Thoracic aorta (tissue), 2 donors: ENCODE results near the gene GALP. TPM values are rescaled to one million over a fixed set of nuclear protein-coding genes. Genes with fewer than 3 reads are reported as not detected.
"Not testable (repeated sequence)": the region's sequence is repeated elsewhere in the genome, so short reads cannot be mapped to it uniquely, and the experiment has no call there.

ENCODE experiments used
- ATAC-seq: fragments of 150-250 bp; one replicate; pipeline ENCODE4 v1.8.0; 2017; ENCODE audit warnings: low read depth; ENCODE audit not compliant: insufficient number of reproducible peaks, low FRiP score
- DNase-seq: peaks from one replicate; pipeline ENCODE4 v3.0.0-alpha.2; 2020; ENCODE audit warnings: low spot score
- H3K27ac ChIP-seq, 2 donors: fragments of 200-600 bp; sonication (generic); 1 replicate in 1 of 2; 2 replicates in 1 of 2; pipeline ENCODE4 v1.5.1; 2016; ENCODE audit warnings: mild to moderate bottlenecking in 2 of 2, moderate library complexity in 2 of 2
- H3K27me3 ChIP-seq: fragments of 200-600 bp; sonication (generic); replicated peaks from 2 replicates; pipeline ENCODE4 v1.6.0; 2016; ENCODE audit warnings: mild to moderate bottlenecking; ENCODE audit not compliant: insufficient read depth
- H3K36me3 ChIP-seq: fragments of 200-600 bp; sonication (generic); one replicate; pipeline ENCODE4 v1.5.1; 2016
- H3K4me1 ChIP-seq, 2 donors: fragments of 200-600 bp; sonication (generic); 1 replicate in 1 of 2; 2 replicates in 1 of 2; pipeline versions ENCODE4 v1.5.1 to v1.6.0; 2016; ENCODE audit warnings: low read depth in 2 of 2, mild to moderate bottlenecking in 1 of 2; ENCODE audit not compliant: control insufficient read depth in 1 of 2
- H3K4me3 ChIP-seq: fragments of 200-600 bp; sonication (generic); 2 replicates; pipeline ENCODE4 v1.5.1; 2016; ENCODE audit warnings: mild to moderate bottlenecking
- H3K9me3 ChIP-seq: fragments of 200-600 bp; sonication (generic); 2 replicates; pipeline ENCODE4 v1.5.1; 2016
- CTCF ChIP-seq: fragments of 200-600 bp; sonication (generic); IDR thresholded peaks from one replicate; pipeline ENCODE4 v1.5.1; 2019; ENCODE audit warnings: antibody characterized with exemption
- total RNA-seq, 2 donors: library from RNA; depleted of rRNA; stranded (reverse); fragments of >200 nt; gene quantifications; one replicate each; pipeline versions ENCODE4 v1.1.0 to v1.2.3, GENCODE V29; 2016

Gene GALP
- total RNA-seq, 2 donors from 2014 or later = not detected

- ATAC-seq = no peak
- H3K4me3 ChIP-seq = no peak within 1 kb of the TSS
- H3K4me1 ChIP-seq = no peaks in the 10 kb centered on the region
- TF ChIP-seq CTCF = no peak
- no peaks in the 10 kb centered on the region for H3K36me3 ChIP-seq
- H3K27me3 ChIP-seq = no peaks in the 10 kb centered on the region
- no peaks in the 10 kb centered on the region for H3K9me3 ChIP-seq
- no peak for DNase-seq
- H3K27ac ChIP-seq = no peak within 1 kb of the TSS
Measured at GRCh38 chr19:56201973-56202372, 26.2 kb downstream of the GALP start, which contains the start of gene ZSCAN5C. Gene ZSCAN5C, plus strand, starts transcription at chr19:56202273. Its CDS starts 3,641 bp downstream, at chr19:56205914.

- H3K27ac ChIP-seq, H3K36me3 ChIP-seq, H3K27me3 ChIP-seq, DNase-seq, H3K9me3 ChIP-seq, ATAC-seq, H3K4me3 ChIP-seq, H3K4me1 ChIP-seq: not testable (repeated sequence)
Measured at GRCh38 chr19:56207581-56207980, 31.8 kb downstream of the GALP start.

GRCh38 chr19:56209091-56209490 is 33.3 kb downstream of the GALP start:
- H3K4me1 ChIP-seq = no peaks in the 10 kb centered on the region
- H3K4me3 ChIP-seq = no peak overlapping the region
- H3K27ac ChIP-seq = no peak overlapping the region
- ATAC-seq (no peak), DNase-seq (no peak)
- H3K27me3 ChIP-seq = no peaks in the 10 kb centered on the region
- no peaks in the 10 kb centered on the region for H3K36me3 ChIP-seq
- no peak for TF ChIP-seq CTCF
- H3K9me3 ChIP-seq = no peaks in the 10 kb centered on the region

- not testable (repeated sequence) for H3K27ac ChIP-seq, ATAC-seq, DNase-seq
Measured at GRCh38 chr19:56210036-56210435, 34.2 kb downstream of the GALP start.

GRCh38 chr19:56211718-56212117 is 35.9 kb downstream of the GALP start:
- H3K36me3 ChIP-seq = no peaks in the 10 kb centered on the region
- no peaks in the 10 kb centered on the region for H3K9me3 ChIP-seq
- DNase-seq (no peak), ATAC-seq (no peak)
- no peaks in the 10 kb centered on the region for H3K4me1 ChIP-seq
- no peaks in the 10 kb centered on the region for H3K27me3 ChIP-seq
- H3K4me3 ChIP-seq = no peak overlapping the region
- no peak overlapping the region for H3K27ac ChIP-seq
- no peak for TF ChIP-seq CTCF

More at GRCh38 chr19:56210036-56210435, 34.2 kb downstream of the GALP start:
- H3K4me1 ChIP-seq, H3K9me3 ChIP-seq, H3K36me3 ChIP-seq, H3K4me3 ChIP-seq, H3K27me3 ChIP-seq: not testable (repeated sequence)

- TF ChIP-seq CTCF = no peak
- DNase-seq = no peak
- H3K27ac ChIP-seq = no peak overlapping the region
Measured at GRCh38 chr19:56217039-56217949, 41.5 kb downstream of the GALP start.

More at GRCh38 chr19:56217039-56217949, 41.5 kb downstream of the GALP start:
- no peaks in the 10 kb centered on the region for H3K27me3 ChIP-seq
- H3K9me3 ChIP-seq = no peaks in the 10 kb centered on the region
- peaks cover 0 to 5% of the 10 kb centered on the region in 2 donors for H3K4me1 ChIP-seq
- peak overlapping the region; percentile 67 for H3K4me3 ChIP-seq
- ATAC-seq = no peak
- no peaks in the 10 kb centered on the region for H3K36me3 ChIP-seq
